ENCODE results near the gene ITGB1. TPM values are rescaled to one million over a fixed set of nuclear protein-coding genes. Genes with fewer than 3 reads are reported as not detected.

ITGB1 gene
- total RNA-seq, 6 donors from 2014 or later, result 94.3 to 492 (median 340) TPM

GRCh38 chr10:32865170-32865569 is 92.9 kb downstream of the ITGB1 start:
- Histone ChIP-seq H3K27me3 (no peaks in the 10 kb centered on the region), H3K4me1 (no peaks in the 10 kb centered on the region), H3K9me3 (no peaks in the 10 kb centered on the region), H3K27ac (no peak overlapping the region), H3K36me3 (no peaks in the 10 kb centered on the region), H3K4me3 (no peak overlapping the region)
- ATAC-seq (ENCODE audit: low FRiP score in 2 of 2), result no peak
- TF ChIP-seq POLR2AphosphoS5 (IDR thresholded peaks at IDR 0.05) (no peak), EP300 (IDR thresholded peaks at IDR 0.05) (no peak), POLR2A (IDR thresholded peaks at IDR 0.05) (no peak), CTCF (IDR thresholded peaks at IDR 0.05) (no peak)
- WGBS, 2 donors, result 86 to 89% methylated on average over 1 of the region's 1 CpG
- no peak for DNase-seq

GRCh38 chr10:32854435-32854834 is 103.6 kb downstream of the ITGB1 start:
- WGBS, 2 donors, result 89 to 91% methylated on average over 2 of the region's 2 CpGs
- DNase-seq (no peak), ATAC-seq (ENCODE audit: low FRiP score in 2 of 2) (no peak)
- no peak overlapping the region for H3K27ac ChIP-seq
- H3K4me1 ChIP-seq, result no peaks in the 10 kb centered on the region
- H3K4me3 ChIP-seq, result no peak overlapping the region
- no peak for TF ChIP-seq EP300 (IDR thresholded peaks at IDR 0.05)
- H3K9me3 ChIP-seq, result no peaks in the 10 kb centered on the region
- no peaks in the 10 kb centered on the region for H3K27me3 ChIP-seq
- no peaks in the 10 kb centered on the region for H3K36me3 ChIP-seq

- 0% methylated on average over 1 of the region's 1 CpG for WGBS, 2 donors
- TF ChIP-seq EP300 (IDR thresholded peaks at IDR 0.05) (no peak), POLR2A (IDR thresholded peaks at IDR 0.05) (no peak), CTCF (IDR thresholded peaks at IDR 0.05) (no peak), POLR2AphosphoS5 (IDR thresholded peaks at IDR 0.05) (no peak)
- H3K27me3 ChIP-seq, result no peaks in the 10 kb centered on the region
- no peaks in the 10 kb centered on the region for H3K36me3 ChIP-seq
- DNase-seq, result no peak
- no peak overlapping the region for H3K4me3 ChIP-seq
- H3K9me3 ChIP-seq, result no peaks in the 10 kb centered on the region
- no peaks in the 10 kb centered on the region for H3K4me1 ChIP-seq
- no peak for ATAC-seq (ENCODE audit: low FRiP score in 2 of 2)
- H3K27ac ChIP-seq, result no peak overlapping the region
Observed at GRCh38 chr10:32851301-32851700, 106.7 kb downstream of the ITGB1 start.
